Femur (tissue), 1 donor: Measurements from ENCODE around the gene PRSS36.
"Not testable (repeated sequence)": the region's sequence is repeated elsewhere in the genome, so short reads cannot be mapped to it uniquely, and the experiment has no call there.

Experiments used
- DNase-seq: peaks from one replicate; pipeline ENCODE4 v3.0.0-alpha.2; 2017

PRSS36 gene

GRCh38 chr16:31183432-31184428, 33.9 kb upstream of the PRSS36 start:
- DNase-seq: no peak

- DNase-seq: no peak
Measured at GRCh38 chr16:31182391-31182790, 32.5 kb upstream of the PRSS36 start.

DNA sequence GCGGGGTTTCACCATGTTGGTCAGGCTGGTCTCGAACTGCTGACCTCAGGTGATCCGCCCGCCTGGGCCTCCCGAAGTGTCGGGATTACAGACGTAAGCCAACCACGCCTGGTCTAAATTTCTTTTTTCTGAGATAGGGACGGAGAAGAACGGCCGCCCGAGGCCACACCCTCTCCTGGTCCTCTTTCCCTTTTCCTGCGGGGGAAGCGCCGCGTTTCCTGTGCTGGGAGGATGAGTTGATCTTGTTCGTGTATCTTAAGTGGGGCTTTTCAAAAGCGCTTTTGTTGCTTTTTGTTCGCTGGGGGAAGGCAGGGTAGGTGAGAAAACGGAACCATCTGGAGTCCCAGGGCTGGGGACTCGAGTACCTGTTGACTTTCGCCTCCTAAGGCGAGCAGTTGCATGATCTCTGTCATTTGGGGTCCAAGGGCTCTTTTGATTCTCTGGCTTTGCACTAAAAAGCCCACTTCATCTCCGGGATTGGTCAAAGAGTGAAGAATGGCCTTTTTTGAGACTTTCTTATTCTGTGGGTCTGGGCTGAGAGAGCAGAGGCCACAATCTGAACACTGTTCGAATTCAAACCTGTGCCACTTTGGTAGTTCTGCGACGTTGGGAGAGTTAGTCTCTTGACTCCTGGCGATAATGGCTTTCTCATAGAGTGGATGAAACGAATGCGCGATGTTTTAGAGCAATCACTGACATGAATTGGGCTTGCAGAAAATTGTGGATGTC, 31.4 kb upstream of the PRSS36 start:
- DNase-seq: peak; percentile 49

GRCh38 chr16:31179747-31180459, 30.0 kb upstream of the PRSS36 start, which contains the start of gene FUS:
FUS (plus strand) TSS chr16:31180139; CDS start chr16:31180215, 76 bp downstream.
- peak; percentile 95 for DNase-seq

- DNase-seq: no peak
Measured at GRCh38 chr16:31179219-31179746, 29.4 kb upstream of the PRSS36 start.

DNA sequence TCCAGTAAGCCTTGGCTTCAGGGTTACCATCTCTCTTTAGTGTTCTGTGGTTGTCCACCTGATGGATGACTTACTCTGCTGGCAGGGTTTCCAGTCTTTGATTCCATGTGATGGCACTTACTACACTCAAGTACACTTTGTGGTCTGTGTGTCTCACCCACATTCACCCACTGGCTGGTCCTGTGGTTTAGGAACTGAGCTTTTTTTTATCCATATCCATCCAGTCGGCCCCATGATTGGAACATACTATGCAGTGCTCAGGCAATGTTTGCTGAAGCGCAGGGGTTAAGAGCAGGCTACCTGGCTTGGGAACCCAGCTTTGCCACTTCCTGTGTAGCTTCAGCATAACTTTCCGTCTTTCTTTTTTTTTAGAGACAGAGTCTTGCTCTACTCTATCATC, 27.3 kb upstream of the PRSS36 start:
- DNase-seq: peak; percentile 48

- not testable (repeated sequence) for DNase-seq
Measured at GRCh38 chr16:31170048-31170447, 20.2 kb upstream of the PRSS36 start.

GRCh38 chr16:31168848-31169247, 19.0 kb upstream of the PRSS36 start:
- no peak for DNase-seq

DNA sequence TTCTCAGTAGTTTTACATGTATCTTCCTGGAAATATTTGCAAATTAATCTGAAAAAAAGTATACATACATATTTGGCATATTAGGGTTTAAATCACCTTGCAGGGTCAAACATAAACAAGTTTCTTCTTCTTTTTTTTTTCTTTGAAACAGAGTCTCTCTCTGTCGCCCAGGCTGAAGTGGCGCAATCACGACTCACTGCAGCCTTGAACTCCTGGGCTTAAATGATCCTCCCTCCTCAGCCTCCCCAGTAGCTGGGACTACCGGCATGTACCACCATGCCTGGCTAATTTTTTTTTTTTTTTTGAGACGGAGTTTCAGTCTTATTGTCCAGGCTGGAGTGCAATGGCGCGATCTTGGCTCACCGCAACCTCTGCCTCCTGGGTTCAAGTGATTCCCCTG, 17.4 kb upstream of the PRSS36 start:
- no peak for DNase-seq

- no peak for DNase-seq
Measured at GRCh38 chr16:31157136-31157535, 7.3 kb upstream of the PRSS36 start.

GRCh38 chr16:31150976-31151375, 1.1 kb upstream of the PRSS36 start:
- not testable (repeated sequence) for DNase-seq

GRCh38 chr16:31149332-31149731, 534 bp downstream of the PRSS36 start:
- no peak for DNase-seq

- DNase-seq: peak; percentile 19
Measured at GRCh38 chr16:31148896-31149295, 970 bp downstream of the PRSS36 start.

- peak; percentile 22 for DNase-seq
Measured at GRCh38 chr16:31148281-31148728, 1.6 kb downstream of the PRSS36 start.

DNA sequence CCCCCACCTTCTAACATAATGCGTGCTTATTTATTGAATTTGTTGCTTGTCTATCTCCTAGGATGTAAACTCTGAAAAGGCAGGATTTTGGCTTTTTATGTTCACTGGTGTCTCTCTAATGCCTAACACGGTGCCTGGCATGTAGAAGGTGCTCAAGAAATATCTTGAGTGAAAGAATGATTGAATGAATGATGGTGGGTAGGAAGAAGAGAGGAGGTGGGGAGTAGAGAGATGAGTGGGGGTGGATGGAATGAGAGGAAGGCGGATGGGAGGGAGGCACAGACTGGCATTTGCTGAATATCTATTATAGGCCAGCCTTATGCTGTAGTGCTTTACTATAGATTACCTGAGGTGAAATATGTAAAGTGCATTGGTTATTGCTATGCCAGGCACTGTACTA, 2.3 kb downstream of the PRSS36 start:
- no peak for DNase-seq

DNA sequence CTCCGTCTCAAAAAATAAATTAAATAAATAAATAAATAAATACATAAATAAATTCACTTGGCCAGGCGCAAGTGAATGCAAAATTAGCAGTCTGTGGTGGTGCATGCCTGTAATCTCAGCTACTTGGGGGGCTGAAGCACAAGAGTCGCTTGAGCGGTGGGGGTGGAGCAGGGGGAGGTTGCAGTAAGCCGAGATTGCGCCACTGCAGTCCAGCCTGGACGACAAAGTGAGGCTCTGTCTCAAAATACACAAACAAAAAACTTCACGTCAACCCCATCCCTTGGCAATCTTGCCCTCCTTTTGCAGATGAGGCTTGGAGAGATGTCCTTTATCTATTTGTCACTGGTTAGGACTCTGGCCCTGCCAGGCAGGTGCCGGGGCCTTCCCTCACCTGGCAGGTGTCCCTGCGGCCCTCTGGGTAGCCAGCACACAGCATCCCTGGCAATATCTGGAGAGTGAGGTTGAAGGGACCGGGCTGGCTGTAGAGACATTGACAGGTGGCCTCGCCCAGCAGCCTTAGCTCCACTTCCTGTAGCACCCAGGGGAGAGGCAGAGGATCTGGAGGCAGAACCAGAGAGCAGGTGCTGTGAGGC, 4.4 kb downstream of the PRSS36 start:
- DNase-seq: no peak

GRCh38 chr16:31144418-31144817, 5.4 kb downstream of the PRSS36 start:
- not testable (repeated sequence) for DNase-seq

- peak; percentile 22 for DNase-seq
Measured at GRCh38 chr16:31143694-31144148, 6.1 kb downstream of the PRSS36 start.

DNA sequence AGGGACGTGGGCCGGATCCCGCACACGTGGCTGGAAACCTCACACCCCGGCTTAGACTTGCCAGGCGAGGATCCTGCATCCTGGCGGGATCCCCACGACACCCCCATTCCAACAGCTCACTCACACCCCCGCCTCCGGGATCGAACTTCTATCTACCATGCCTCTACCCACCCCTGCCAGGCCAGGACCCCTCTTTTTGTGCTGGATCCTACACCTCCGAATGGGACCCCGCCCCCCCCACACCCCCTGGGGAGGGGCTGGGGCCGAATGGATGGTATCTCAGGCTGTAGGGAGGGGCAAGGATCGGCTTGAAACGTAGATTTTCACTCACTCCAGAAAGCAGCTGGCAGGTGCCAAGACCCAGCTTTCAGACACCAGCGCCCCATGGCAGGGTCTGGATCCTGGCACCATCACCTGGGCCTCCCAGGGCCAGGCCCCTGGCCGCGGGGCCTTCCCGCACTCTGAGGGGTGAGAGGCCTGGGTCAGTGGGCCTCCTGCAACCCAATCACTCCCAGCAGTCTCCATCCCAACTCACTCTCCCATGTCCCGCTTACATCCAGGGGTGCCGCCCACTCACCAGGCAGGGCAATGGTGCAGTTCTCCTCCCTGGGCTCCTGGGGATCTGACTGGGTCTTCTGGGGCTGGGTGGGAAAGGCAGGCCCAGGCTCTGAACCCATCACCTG, 6.7 kb downstream of the PRSS36 start:
- peak; percentile 61 for DNase-seq

GRCh38 chr16:31142109-31143010, 7.5 kb downstream of the PRSS36 start:
- peak; percentile 100 for DNase-seq
